Stimulated activated CD4-positive, alpha-beta T cell treated with anti-CD3 and anti-CD28 coated beads, Interleukin-4, amount 100 ng/mL, for 4 hours (primary cell): ENCODE measurements around the gene CSF2.

Experiments
- DNase-seq, 2 experiments: peaks; one replicate each; pipeline ENCODE4 v3.0.0-alpha.2; 2020

CSF2 gene

DNA sequence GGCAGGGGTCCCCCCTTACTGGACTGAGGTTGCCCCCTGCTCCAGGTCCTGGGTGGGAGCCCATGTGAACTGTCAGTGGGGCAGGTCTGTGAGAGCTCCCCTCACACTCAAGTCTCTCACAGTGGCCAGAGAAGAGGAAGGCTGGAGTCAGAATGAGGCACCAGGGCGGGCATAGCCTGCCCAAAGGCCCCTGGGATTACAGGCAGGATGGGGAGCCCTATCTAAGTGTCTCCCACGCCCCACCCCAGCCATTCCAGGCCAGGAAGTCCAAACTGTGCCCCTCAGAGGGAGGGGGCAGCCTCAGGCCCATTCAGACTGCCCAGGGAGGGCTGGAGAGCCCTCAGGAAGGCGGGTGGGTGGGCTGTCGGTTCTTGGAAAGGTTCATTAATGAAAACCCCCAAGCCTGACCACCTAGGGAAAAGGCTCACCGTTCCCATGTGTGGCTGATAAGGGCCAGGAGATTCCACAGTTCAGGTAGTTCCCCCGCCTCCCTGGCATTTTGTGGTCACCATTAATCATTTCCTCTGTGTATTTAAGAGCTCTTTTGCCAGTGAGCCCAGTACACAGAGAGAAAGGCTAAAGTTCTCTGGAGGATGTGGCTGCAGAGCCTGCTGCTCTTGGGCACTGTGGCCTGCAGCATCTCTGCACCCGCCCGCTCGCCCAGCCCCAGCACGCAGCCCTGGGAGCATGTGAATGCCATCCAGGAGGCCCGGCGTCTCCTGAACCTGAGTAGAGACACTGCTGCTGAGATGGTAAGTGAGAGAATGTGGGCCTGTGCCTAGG is at the start of gene CSF2:
CSF2 (plus strand) TSS at position 559 of the 783 bp plus-strand sequence; CDS start at position 594, 35 bp downstream.
- no peak for DNase-seq

DNA sequence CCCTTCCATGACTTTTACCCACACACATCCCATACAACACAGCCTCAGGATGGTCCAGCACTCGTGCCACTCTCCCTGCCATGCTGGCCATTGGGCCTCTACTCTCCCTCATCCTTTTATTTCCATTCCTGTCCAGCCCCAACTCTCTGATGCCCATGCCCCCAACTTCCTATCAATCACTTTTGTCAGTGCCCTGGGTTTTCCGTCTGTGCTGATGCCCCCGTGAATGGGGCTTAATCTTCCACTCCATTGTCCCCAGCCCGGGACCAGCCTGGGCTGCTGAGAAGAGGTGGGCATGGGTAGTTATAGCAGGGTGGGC is 49.5 kb upstream of the CSF2 start:
- DNase-seq: no peak

DNA sequence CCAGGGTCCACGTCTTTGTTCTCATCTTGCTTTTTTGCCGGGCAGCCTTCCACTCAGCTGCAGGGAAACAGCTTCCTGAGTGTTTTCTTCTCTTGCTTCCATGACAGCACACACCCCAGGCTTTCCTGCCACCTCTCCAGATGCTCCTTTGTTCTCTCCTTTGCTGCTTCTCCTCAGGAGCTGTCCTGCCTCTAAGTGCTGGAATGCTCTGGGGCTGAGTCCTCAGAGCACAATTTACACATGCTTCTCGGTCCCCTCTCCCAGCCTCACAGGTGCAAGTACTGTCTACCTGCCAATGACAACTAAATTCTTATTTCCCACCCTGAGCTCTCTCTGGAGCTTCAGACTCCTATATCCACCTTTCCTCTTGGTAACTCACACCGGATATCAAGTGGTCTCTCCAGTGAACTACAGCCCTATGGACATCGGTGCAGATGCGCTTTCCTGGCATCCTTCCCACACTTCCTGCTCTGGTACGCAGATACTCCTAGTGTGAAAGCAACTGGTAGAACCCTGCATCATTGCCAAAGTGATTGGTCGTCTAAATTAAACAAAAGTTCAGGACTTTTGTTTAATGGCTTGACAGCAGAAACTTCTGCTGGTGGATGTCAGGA is 48.7 kb upstream of the CSF2 start:
- DNase-seq: no peak

DNA sequence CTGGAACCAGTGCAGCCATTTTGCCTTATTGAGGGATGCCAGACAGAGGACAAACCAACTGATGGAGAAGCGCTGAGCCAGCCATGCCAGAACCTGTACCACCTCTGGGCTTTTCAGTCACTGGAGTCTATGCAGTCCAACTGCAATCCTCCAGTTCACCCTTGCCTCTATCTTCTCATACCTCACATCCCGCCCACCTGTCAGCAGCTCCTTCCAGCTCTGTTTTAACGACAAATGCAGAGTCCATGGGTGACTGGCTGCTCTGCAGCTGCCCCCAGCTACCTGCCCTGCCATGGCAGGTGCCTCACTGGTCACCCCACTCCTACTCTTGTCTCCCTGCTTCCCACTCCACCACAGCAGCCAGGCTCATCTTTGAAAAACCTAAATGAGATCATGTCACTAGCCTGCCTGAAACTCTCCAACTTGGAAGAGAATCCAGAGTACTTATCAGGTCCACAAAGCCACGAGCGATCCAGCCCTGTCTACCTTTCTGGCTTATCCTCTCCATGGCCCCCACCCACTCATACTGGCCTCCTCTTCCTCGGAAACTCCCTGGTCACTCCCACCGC is 48.1 kb upstream of the CSF2 start:
- DNase-seq: no peak

DNA sequence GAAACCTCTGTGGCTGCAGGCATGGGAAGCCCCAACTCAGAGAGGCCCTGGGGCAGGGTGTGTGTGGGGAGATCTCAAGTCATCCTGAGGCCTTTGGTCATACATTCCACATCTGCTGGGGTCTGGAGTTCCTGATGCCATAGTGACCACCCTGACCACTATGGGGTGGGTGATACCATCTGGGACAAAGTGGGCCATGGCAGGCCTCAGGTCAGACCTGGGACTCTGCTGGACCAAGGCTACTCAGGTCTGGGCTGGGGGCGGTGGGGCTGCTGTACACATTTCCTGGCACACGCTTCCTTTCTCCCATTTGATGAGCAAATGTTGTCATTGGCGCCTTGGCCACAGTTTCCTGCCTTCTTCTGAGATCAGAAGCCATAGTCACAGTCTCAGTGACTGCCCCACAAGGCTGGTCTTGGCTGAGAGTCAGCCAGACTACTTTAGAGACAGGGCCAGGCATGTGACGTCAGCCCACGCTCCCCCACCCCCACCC is 47.0 kb upstream of the CSF2 start:
- DNase-seq: peak in 1 of 2 experiments; percentile 15

DNA sequence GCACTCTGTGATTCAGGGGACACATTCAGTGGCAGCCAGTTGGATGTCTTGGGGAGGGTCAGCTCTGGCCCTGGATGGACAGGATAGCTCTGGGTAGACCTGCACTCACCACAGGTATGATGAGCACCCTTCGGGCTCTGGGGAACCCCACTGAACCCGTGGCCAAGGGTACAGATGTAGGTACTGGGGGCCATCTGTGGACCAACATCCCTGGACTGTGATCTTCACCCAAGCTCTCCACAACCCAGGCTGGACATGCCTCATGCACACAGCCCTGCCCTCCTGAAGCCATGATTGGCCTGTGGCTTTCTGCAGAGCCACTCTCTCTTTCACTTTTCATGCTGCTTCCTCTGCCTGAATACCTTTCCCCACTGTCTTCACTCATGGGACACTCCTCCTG is 46.6 kb upstream of the CSF2 start:
- no peak for DNase-seq

DNA sequence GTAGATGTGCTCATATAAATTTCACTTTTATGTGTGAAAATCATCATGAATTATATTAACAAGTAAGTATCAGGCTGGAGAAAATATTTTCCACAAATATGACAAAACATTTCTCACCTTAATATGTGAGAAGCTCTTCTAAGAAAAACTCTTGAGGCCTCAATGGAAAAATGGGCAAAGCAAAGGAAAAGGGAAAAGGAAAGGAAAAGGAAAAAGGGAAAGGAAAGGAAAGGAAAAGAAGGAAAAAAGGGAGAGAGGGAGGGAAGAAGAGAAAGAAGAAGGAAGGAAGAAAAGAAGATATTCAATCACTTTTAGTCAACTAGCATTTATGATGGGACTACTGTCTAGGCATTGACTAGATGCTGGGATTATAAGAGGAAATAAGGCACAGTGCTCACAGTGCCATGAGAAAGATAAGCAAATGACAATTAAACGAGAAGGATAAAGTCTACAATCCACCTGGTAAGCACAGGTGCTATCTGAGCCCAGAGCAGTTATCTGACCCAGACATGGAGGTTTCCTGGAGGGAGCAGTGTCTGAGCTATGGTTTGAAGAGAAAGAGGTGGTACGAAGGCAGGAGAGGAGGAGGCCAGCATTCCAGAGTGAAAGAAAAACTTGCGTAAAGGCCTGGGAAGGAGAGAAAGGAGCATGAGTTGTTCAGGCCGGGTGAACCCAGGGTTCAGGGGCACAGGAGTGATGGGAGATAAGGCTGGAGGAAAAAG is 43.8 kb upstream of the CSF2 start:
- no peak for DNase-seq

DNA sequence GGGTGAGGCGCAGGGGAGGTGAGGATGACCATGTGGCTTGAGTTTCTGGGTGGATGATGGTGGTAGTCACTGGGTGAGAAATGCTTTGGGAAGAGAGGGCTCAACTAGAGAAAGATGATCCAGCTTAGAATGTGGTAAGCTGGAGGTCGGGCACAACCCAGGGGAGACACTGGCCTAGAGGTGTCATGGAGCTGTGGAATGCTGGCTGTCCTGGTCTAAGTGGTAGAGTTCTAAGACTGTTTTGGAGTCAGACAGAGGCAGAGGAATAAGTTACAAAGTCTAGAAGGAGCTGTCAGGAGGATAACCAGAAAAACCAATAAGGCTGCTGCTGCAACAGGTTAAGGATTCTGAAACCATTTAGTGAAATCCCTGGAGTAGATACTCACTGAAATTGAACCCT is 43.0 kb upstream of the CSF2 start:
- DNase-seq: no peak

DNA sequence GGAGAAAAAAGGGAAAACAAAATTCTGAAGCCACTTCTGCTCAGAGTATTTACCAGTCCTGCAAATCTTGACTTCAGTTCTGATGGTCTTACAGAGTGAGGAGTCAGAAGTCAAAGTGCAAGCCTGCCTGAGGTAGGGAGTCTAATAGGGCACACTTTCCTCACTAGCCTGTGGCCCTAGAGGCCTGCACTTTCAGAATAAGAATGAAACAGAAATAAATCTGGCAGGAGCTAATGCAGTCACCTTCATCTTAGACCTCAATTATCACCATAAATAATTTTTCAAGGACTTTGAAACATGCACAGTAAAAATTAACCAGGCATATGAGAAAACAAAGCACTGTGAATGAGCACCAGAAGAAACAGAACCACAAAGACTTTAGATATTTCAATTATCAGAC is 41.4 kb upstream of the CSF2 start:
- DNase-seq: no peak

DNA sequence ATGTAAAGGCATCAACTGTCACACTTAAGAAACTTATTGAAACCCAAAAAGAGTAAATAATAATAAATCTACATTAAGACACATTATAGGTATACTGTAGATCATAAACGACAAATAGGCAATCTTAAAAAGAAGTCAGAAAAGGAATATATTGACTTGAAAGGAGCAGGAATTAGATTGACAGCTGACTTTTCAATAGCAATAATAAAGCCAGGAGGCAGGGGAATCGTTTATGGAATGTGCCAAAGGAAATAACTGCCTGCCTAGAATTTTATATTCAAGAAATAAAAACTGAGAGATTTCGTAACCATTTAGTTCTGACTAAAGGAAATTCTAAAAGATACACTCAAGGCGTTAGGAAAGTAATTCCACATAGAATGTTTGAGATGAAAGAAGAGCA is 40.5 kb upstream of the CSF2 start:
- DNase-seq: no peak

DNA sequence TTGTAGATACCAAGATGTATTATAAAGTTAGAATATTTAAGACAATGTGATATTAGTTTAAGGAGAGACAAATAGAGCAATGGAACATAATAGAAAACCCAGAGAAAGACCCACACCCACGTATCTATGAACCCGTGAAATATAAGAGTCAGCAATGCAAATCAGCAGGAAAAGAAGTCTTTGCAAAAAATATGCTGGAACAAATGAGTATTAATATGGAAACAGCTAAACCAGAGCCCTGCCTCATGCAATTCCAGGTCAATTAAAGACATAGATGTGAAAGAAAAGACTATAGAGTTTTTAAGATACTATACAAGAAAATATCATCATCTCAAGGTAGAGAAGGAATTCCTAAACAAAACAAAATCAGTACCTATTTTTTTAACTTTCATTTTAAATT is 36.2 kb upstream of the CSF2 start:
- no peak for DNase-seq

DNA sequence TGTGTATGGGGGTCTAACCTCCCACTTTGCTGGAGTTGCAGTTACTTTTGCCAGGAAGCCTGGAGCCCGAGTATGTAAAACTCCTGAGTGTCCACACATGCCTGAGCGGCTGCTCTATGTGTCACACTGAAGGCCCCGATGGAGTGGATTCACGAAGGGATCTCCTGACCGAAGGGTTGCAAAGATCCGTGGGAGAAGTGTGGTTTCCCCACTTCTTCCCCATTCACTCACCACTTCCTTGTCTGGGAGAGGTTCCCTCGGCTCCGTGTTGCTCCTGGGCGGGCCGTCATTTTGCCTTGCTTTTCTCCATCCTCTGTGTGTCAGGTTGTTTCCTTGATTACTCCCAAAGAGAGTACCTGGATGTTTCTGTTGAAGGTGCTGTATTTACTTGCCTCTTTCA is 29.4 kb upstream of the CSF2 start:
- no peak for DNase-seq

DNA sequence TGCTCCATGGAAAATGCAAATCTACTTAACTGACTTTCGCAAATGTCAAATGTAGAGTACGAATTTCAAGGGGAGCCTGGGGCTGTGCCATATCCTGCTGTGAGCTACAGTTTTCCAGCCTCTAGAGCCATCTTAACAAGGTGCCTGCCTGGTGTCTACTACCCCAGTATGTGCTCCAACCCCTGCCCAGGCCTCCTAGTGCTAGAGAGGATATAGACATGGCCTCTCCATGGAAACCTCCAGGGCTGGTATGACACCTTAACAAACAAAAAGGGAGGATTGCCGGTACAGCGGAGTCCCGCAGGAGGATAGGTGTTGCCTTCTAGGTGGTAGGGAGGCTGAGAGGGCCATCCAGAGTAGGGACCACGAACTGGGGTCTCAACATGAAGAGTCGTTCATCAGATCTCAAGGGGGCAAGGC is 26.7 kb upstream of the CSF2 start:
- no peak for DNase-seq

DNA sequence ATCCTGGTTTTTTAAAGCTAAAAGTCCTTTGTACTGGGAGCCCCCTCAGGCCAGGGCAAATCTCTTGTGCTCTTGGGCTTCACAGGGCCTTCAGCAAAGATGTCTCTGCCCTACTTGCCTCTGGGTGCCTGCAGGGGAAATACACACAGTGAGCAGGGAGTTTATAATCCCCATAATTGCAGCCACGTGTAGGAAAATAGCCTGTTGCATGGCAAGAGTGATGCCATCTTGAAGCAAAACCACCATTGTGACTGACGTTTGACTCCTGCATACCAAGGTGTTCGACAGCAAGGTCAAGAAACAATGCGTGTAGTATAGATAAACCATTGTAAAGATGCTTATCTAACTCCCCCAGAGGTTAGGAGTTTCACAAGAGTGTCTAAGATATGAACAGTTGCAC is 24.5 kb upstream of the CSF2 start:
- DNase-seq: no peak

DNA sequence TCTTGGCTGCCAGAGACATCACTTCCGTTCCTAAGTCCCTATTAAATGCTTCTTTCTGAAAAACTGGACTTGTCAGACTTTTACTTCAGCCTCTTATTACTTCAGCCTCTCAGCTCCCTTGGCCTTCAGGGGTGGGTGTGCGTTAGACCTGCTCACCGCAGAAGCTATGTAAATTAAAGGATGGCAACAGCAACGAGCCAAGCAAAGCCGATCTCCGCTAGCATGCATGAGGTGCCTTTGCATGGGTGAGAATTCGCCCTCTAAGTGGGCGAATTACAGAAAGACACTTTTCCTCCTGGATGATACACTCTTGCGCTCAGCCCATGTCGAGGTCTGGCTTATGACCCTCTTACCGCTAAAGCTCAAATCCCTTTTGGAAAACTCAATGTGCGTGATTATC is 24.0 kb upstream of the CSF2 start:
- DNase-seq: no peak

DNA sequence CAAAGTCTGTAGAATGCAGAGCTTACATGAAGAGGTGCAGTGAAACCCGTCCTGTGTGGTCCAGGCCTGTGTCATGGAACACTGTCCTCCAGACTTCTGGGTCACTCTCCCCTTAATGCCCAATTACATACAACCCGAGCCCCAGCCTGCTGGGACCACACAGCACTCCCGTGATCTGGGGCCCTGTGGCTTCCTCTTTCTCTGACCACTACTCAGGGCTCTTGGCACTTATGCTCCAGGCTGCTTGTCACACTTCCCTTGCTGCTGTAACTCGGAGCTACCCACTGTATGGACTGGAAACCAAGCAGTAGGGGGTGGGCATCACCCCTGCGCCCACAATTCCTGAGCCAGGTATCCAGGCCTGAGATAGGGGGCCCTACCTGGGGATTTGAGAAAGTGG is 23.5 kb upstream of the CSF2 start:
- no peak for DNase-seq

DNA sequence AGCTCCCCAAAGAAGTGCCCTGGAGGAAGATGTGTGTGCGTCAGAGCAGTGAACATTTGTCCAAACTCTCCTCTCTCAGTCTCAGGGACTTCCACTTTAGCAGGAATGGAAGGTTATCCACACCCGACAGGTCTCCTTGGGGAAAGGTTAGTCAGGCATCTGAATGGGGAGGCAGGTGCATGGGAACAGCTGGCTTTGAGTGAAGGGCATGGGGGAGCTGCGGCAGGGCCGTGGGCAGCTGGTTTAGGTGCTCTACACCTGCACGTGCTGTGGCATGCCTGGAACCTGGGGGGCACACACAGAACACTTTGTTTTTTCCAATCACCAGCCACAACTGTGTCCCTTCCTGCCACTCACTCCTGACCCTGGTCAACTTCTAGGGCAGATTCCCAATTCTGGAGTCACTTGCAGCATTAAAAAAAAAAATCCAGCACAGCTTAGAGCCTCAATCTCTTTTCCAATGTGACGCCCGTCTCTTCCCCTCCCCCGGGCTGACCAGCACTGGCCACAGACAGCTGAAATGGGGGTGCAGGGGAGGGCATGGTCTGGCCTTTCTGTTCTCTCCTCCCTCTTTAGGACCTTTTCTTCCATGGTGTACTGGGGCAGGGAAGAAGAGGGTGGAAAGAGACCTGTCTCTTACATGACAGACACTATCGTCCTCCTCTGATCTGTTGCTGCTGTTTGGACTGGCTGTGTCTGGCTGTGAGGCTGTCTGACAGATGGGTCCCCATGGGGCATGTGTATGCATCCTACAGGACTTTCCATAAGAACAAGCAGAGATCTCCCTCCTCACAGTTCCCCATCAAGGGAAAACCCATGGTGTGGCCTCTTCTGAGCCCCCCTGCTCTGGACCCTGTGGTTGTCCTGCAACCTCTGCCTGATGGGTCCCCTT is 22.7 kb upstream of the CSF2 start:
- DNase-seq: no peak

DNA sequence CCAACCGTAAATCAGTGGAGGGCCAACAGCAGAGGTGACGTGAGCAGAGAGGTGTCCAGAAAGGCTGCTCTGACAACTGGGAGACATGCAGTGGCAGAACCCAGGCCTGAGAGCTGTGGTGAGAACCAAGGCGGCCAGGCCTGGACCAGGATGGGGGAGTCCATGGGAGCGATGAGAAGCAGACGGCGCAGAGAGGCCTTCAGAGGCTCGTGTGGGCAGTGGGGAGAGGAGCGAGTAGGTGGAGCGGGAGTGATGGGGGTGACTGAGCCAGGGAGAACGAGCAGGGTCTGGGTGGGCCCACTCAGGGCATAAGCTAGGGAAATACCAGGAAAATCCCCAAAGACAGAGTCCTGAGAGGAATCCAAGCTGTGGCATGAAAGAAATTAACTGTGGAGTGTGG is 21.1 kb upstream of the CSF2 start:
- no peak for DNase-seq

DNA sequence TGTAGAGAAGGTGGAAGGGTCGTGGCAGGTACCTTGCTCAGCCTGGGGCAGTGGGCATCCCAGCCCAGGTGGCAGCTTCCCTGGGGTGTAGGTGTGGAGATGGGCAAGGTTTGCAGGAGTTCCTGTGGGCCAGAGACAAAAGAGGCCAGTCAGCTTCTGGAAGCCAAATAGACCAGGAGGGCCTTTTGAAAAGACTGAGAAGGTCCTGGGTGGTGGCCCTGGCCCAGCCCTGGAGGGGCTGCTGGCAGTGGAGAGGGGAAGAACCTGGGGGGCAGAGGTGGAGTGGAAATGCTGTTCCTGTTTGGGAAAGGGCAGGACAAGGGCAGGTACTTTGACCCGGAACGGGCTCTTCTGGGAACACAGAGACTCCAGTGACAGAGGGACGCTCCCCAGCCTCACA is 20.1 kb upstream of the CSF2 start:
- no peak for DNase-seq

DNA sequence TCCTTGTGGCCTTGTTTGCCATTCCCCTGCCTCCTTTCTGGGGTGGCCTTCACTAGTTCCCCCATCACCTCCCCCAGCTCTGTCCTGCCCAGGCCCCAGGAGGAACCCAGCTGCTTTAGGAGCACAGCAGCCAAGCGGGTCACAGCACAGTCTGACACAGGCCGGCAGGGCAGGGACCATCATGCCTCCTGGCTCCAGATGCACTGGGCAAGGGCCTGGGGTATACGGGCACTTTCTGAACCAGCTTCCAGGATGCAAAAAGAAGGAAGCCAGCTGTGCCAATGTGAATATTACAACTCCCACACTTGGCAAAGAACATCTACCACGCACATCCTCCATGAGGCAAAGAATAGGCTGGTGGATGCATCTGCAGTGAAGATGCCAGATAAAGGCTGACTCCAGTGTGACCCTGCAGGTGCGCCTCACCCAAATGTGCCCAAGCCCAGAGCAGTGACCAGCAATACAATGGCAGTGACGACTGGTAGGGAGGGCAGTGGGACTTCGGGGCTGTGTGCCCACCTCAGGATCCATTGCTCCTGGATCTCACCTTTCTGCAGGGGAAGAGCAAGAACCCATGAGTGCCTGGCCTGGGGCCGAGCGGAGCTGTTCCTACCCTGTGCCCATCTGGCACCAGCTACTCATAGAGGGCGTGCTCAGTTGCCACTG is 19.4 kb upstream of the CSF2 start:
- no peak for DNase-seq

DNA sequence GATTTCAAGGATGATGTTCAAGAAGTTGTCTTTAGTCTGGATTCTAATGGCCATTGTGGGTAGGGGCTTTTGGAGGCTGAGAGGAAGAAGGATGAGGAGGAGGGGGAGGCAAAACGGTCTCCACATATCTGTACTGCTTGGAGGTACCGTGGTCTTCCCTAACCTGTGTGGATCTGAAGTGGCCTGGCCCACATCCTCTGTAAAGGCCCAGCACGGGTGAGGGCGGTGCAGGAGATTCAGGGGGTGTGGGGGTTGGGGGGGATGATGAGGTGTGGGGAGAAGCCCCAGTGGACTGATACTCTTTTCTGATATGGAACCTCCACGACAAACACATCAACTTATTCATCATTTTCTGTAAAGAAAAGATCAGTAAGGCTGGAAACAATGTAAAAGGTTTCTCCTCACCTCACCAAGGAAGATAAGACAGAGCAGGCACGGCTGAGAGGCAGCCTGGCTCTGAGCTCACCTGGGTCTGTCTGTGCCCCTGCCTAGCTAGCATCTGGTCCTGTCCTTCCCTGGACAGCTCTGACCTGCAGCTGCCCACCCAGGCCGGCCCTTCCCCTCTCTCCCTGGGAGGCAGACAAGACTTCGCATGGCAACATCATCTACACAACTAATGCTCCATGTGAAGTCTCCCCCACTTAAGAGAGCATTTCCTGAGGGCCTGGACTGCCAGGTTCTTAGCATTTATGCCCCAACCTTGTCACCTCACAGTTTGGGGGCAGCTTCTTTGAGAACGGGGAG is 18.7 kb upstream of the CSF2 start:
- no peak for DNase-seq

DNA sequence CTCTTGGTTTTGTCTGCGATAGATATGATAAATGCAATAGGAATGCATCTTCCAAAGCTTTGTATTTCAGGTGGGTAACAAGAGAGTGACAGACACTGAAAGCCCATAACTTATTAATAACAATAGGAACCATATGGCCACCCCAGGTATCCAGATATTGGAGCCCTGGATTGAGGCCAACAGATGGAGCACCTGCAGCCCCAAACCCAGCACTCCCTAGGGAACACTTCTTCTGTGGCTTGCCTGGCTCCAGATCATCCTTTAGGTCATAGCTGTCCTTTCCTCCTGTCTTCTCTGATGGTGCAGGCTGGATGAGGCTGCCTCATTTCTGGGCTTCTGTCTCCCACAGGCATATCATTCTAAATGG is 18.2 kb upstream of the CSF2 start:
- DNase-seq: no peak
